Measurements from ENCODE around the gene MYO1G. TPM values are rescaled to one million over a fixed set of nuclear protein-coding genes. Genes with fewer than 3 reads are reported as not detected.

Gene MYO1G
- polyA plus RNA-seq, 2 of the 4 experiments (the other 2 are of a cell fraction): 0.06 TPM; not detected in 1

DNA sequence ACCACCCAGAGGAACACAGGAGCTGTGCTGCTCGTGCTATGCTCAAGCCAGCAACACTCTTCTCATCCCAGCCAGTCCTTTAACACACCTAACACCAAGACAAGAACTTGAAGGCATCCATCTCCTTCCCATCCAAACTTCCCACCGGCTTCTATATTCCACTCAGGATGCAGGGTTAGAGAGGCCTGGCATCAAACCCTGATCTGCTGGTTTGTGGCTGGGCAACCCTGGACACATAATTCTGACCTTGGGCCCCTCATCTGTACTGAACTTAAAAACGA is 5.6 kb upstream of the MYO1G start:
- TF ChIP-seq CBX2 (IDR thresholded peaks at IDR 0.05; ENCODE audit: borderline replicate concordance, low read depth) (no peak), ZNF302 (CRISPR knock-in tag; IDR thresholded peaks at IDR 0.05) (no peak), RNF2 (IDR thresholded peaks at IDR 0.05; ENCODE audit: borderline replicate concordance, low read depth) (no peak), RARB (CRISPR knock-in tag; IDR thresholded peaks at IDR 0.05) (no peak), MYC (IDR thresholded peaks at IDR 0.05; ENCODE audit: borderline replicate concordance, low read length) (no peak), RFX5 (IDR thresholded peaks at IDR 0.05) (no peak), JUN (IDR thresholded peaks at IDR 0.05) (no peak), MAZ (IDR thresholded peaks at IDR 0.05; ENCODE audit: borderline replicate concordance, low read depth, low read length) (no peak), HOXA7 (CRISPR knock-in tag; IDR thresholded peaks at IDR 0.05) (no peak), MAFK (IDR thresholded peaks at IDR 0.05; ENCODE audit: partially characterized antibody) (no peak), KDM1A (IDR thresholded peaks at IDR 0.05; ENCODE audit: low read depth) (no peak), RCOR1 (IDR thresholded peaks at IDR 0.05; ENCODE audit: low read depth, low read length) (no peak), POLR2A (IDR thresholded peaks at IDR 0.05; ENCODE audit: low read length) (no peak), TFCP2L1 (CRISPR knock-in tag; IDR thresholded peaks at IDR 0.05) (no peak)
- TF ChIP-seq, protein P1, sequence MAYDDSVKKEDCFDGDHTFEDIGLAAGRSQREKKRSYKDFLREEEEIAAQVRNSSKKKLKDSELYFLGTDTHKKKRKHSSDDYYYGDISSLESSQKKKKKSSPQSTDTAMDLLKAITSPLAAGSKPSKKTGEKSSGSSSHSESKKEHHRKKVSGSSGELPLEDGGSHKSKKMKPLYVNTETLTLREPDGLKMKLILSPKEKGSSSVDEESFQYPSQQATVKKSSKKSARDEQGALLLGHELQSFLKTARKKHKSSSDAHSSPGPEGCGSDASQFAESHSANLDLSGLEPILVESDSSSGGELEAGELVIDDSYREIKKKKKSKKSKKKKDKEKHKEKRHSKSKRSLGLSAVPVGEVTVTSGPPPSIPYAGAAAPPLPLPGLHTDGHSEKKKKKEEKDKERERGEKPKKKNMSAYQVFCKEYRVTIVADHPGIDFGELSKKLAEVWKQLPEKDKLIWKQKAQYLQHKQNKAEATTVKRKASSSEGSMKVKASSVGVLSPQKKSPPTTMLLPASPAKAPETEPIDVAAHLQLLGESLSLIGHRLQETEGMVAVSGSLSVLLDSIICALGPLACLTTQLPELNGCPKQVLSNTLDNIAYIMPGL (CRISPR knock-in tag; IDR thresholded peaks at IDR 0.05; ENCODE audit: borderline replicate concordance): no peak
- Histone ChIP-seq H3K4me2 (peak overlapping the region; percentile 93), H3K9me3 (no peaks in the 10 kb centered on the region), H3K4me1 (peaks cover 39% of the 10 kb centered on the region), H3K4me3 (peak overlapping the region; percentile 64), H3K27ac (peak overlapping the region in 1 of 2 experiments; percentile 95; a peak in 2 of 6 replicates)
- no peak for FAIRE-seq
- no peak for ATAC-seq
- CTCF ChIA-PET: interaction anchor here (1.0 to 4.2 kb wide), 3 partner anchors 13 to 152 kb away, joined by 3 to 11 read pairs (median 5); no protein-coding TSS in a partner anchor
- POLR2A ChIA-PET: no interaction called here
- no peak for DNase-seq (ENCODE audit: low read depth in 1 of 2, low spot score in 1 of 2)
- WGBS (ENCODE audit: missing lambda C conversion rate): 29% methylated on average over 3 of the region's 3 CpGs

DNA sequence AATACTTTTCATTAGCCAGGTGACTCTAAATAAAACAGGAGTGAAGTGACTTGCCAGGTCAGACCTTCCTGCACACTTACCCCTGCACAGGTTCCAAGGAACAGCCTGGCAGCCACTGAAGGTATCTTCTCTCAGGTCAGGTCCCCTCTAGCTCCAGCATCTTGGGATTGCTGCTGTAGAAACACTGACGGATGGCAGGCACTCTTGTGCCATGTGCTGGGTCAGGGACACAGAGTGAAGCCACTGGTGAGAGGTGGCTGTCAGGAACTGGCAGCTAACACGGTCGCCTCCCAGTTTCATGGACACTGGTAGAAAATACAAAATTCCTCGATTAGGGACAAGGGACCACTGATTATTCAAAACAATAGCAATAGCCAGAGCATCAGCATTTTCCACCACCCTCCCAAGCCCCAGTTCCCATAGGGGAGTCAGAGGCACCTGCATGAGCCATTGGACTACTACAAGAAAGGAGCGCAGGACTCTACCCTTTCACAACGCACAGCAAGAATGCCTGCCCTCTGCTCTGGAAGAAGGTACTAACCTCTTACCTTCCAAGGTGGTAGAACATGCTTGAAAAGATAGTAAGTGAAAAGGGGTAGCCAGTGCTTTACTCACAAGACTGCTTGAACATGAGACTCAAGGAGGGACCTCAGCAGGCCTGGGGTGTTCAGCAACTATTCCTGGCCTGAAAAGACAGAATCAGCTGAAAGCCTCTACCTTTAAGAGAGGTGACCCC is 5.1 kb upstream of the MYO1G start:
- ChIA-PET POLR2A (interaction anchor here (1.8 kb wide), 1 partner anchor 10 kb away, joined by 6 read pairs; no protein-coding TSS in a partner anchor), CTCF (interaction anchor here (1.0 to 4.2 kb wide), 6 partner anchors 10 to 419 kb away, joined by 3 to 12 read pairs (median 6); no protein-coding TSS in a partner anchor)
- TF ChIP-seq, protein P2, sequence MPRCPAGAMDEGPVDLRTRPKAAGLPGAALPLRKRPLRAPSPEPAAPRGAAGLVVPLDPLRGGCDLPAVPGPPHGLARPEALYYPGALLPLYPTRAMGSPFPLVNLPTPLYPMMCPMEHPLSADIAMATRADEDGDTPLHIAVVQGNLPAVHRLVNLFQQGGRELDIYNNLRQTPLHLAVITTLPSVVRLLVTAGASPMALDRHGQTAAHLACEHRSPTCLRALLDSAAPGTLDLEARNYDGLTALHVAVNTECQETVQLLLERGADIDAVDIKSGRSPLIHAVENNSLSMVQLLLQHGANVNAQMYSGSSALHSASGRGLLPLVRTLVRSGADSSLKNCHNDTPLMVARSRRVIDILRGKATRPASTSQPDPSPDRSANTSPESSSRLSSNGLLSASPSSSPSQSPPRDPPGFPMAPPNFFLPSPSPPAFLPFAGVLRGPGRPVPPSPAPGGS (IDR thresholded peaks at IDR 0.05): no peak
- TF ChIP-seq MAFK (IDR thresholded peaks at IDR 0.05; ENCODE audit: partially characterized antibody): no peak
- no peak for TF ChIP-seq FOSL2 (IDR thresholded peaks at IDR 0.05)
- no peak for TF ChIP-seq FOSL2 (CRISPR knock-in tag; IDR thresholded peaks at IDR 0.05)
- TF ChIP-seq ZFP36 (IDR thresholded peaks at IDR 0.05; ENCODE audit: borderline replicate concordance, partially characterized antibody): no peak
- TF ChIP-seq, protein P3, sequence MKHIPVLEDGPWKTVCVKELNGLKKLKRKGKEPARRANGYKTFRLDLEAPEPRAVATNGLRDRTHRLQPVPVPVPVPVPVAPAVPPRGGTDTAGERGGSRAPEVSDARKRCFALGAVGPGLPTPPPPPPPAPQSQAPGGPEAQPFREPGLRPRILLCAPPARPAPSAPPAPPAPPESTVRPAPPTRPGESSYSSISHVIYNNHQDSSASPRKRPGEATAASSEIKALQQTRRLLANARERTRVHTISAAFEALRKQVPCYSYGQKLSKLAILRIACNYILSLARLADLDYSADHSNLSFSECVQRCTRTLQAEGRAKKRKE (CRISPR knock-in tag; IDR thresholded peaks at IDR 0.05; ENCODE audit: low read depth): no peak
- no peak for TF ChIP-seq CHD4 (IDR thresholded peaks at IDR 0.05; ENCODE audit: borderline replicate concordance)
- TF ChIP-seq, protein P4, sequence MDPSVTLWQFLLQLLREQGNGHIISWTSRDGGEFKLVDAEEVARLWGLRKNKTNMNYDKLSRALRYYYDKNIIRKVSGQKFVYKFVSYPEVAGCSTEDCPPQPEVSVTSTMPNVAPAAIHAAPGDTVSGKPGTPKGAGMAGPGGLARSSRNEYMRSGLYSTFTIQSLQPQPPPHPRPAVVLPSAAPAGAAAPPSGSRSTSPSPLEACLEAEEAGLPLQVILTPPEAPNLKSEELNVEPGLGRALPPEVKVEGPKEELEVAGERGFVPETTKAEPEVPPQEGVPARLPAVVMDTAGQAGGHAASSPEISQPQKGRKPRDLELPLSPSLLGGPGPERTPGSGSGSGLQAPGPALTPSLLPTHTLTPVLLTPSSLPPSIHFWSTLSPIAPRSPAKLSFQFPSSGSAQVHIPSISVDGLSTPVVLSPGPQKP (IDR thresholded peaks at IDR 0.05; ENCODE audit: low read depth, low read length): no peak
- TF ChIP-seq ESRRA (IDR thresholded peaks at IDR 0.05; ENCODE audit: borderline replicate concordance, low read length): no peak
- no peak for TF ChIP-seq RAD21 (conservative IDR thresholded peaks at IDR 0.05 in 1 of 2, IDR thresholded peaks at IDR 0.05 in 1 of 2)
- no peak for TF ChIP-seq ZSCAN20 (CRISPR knock-in tag; IDR thresholded peaks at IDR 0.05)
- no peak for TF ChIP-seq EHF (CRISPR knock-in tag; IDR thresholded peaks at IDR 0.05)
- no peak for TF ChIP-seq CBX8 (IDR thresholded peaks at IDR 0.05)
- TF ChIP-seq PHF8 (IDR thresholded peaks at IDR 0.05; ENCODE audit: borderline replicate concordance, low read depth): no peak
- TF ChIP-seq ZC3H11A (IDR thresholded peaks at IDR 0.05): no peak
- TF ChIP-seq, protein P1 (CRISPR knock-in tag; IDR thresholded peaks at IDR 0.05; ENCODE audit: borderline replicate concordance): no peak
- no peak for TF ChIP-seq KDM1A (IDR thresholded peaks at IDR 0.05; ENCODE audit: low read depth)
- TF ChIP-seq ZNF302 (CRISPR knock-in tag; IDR thresholded peaks at IDR 0.05): no peak
- no peak for TF ChIP-seq TFCP2L1 (CRISPR knock-in tag; IDR thresholded peaks at IDR 0.05)
- TF ChIP-seq CBX2 (IDR thresholded peaks at IDR 0.05; ENCODE audit: borderline replicate concordance, low read depth): no peak
- peak overlapping the region; percentile 93 for H3K4me2 ChIP-seq
- ATAC-seq (no peak), DNase-seq (ENCODE audit: low read depth in 1 of 2, low spot score in 1 of 2) (no peak), FAIRE-seq (no peak)
- 89% methylated on average over 6 of the region's 6 CpGs for WGBS (ENCODE audit: missing lambda C conversion rate)
- peak overlapping the region; percentile 64 for H3K4me3 ChIP-seq
- peaks cover 39% of the 10 kb centered on the region for H3K4me1 ChIP-seq
- H3K27ac ChIP-seq: peak overlapping the region in 1 of 2 experiments; percentile 95; a peak in 1 of 6 replicates
- no peaks in the 10 kb centered on the region for H3K9me3 ChIP-seq

Data from A549 (cell line).